DOHH2 (cell line): ENCODE measurements around the gene PDE2A.

Source experiments
- H3F3A ChIP-seq: fragments of 200-600 bp; sonication (generic), shearing (Covaris generic); 2 replicates; pipeline ENCODE4 v1.6.0; 2016; ENCODE audit warnings: antibody characterized with exemption, mild to moderate bottlenecking; ENCODE audit not compliant: control insufficient read depth, insufficient read depth
- H3K27ac ChIP-seq: fragments of 200-600 bp; sonication (generic); 2 replicates; pipeline ENCODE4 v1.5.1; 2014; ENCODE audit warnings: low read depth, mild to moderate bottlenecking, low read length, moderate library complexity
- H3K27me3 ChIP-seq: fragments of 200-600 bp; sonication (generic); 2 replicates; pipeline ENCODE4 v1.6.1; 2014; ENCODE audit warnings: mild to moderate bottlenecking, low read length, mixed read lengths; ENCODE audit not compliant: control insufficient read depth
- H3K36me3 ChIP-seq: fragments of 200-600 bp; sonication (generic); 2 replicates; pipeline ENCODE4 v1.6.1; 2014; ENCODE audit warnings: mild to moderate bottlenecking, low read length, moderate library complexity, mixed read lengths; ENCODE audit not compliant: control insufficient read depth
- H3K4me1 ChIP-seq: fragments of 200-600 bp; sonication (generic); 2 replicates; pipeline ENCODE4 v1.6.1; 2014; ENCODE audit warnings: mild to moderate bottlenecking, low read length, mixed read lengths; ENCODE audit not compliant: control insufficient read depth
- H3K4me2 ChIP-seq: fragments of 200-600 bp; sonication (generic); 2 replicates; pipeline ENCODE4 v1.6.0; 2014; ENCODE audit warnings: mild to moderate bottlenecking, low read length, moderate library complexity
- H3K4me3 ChIP-seq: fragments of 200-600 bp; sonication (generic); 2 replicates; pipeline ENCODE4 v1.5.1; 2014; ENCODE audit warnings: mild to moderate bottlenecking, low read length, mixed read lengths
- H3K79me2 ChIP-seq: fragments of 200-600 bp; sonication (generic); 2 replicates; pipeline ENCODE4 v1.6.1; 2014; ENCODE audit warnings: mild to moderate bottlenecking, low read length, mixed read lengths; ENCODE audit not compliant: control insufficient read depth
- H3K9me2 ChIP-seq: fragments of 200-600 bp; sonication (generic); replicated peaks from 2 replicates; pipeline ENCODE4 v1.6.1; 2014; ENCODE audit warnings: mild to moderate bottlenecking, low read length, mixed read lengths; ENCODE audit not compliant: control insufficient read depth
- H3K9me3 ChIP-seq: fragments of 200-600 bp; sonication (generic); 2 replicates; pipeline ENCODE4 v1.6.1; 2014; ENCODE audit warnings: antibody characterized with exemption, low read length, mixed read lengths; ENCODE audit not compliant: control insufficient read depth, insufficient read depth
- H4K20me1 ChIP-seq: fragments of 200-600 bp; sonication (generic); 2 replicates; pipeline ENCODE4 v1.6.0; 2014; ENCODE audit warnings: low read depth, mild to moderate bottlenecking, antibody characterized with exemption, low read length, moderate library complexity; ENCODE audit not compliant: control insufficient read depth, insufficient read depth
- CTCF ChIP-seq: fragments of 200-600 bp; sonication (generic); IDR thresholded peaks from one replicate; pipeline ENCODE4 v1.5.1; 2014; ENCODE audit warnings: antibody characterized with exemption, mild to moderate bottlenecking, low read depth, low read length; ENCODE audit not compliant: poor library complexity, severe bottlenecking
- EZH2phosphoT487 ChIP-seq: fragments of 200-600 bp; sonication (generic); IDR thresholded peaks from 2 replicates; pipeline ENCODE4 v1.6.1; 2017; ENCODE audit warnings: borderline replicate concordance, mild to moderate bottlenecking, antibody characterized with exemption, low read length, moderate library complexity, mixed read lengths

Gene PDE2A

GRCh38 chr11:72680624-72681158, 6.5 kb upstream of the PDE2A start:
- Histone ChIP-seq H3K4me2 (no peak overlapping the region), H4K20me1 (peaks cover 6% of the 10 kb centered on the region; the same call in 1 of the 2 replicates), H3K27ac (no peak overlapping the region), H3K36me3 (peaks cover 11% of the 10 kb centered on the region), H3K4me3 (no peak overlapping the region), H3F3A (no peaks in the 10 kb centered on the region), H3K9me2 (no peaks in the 10 kb centered on the region), H3K79me2 (no peaks in the 10 kb centered on the region), H3K4me1 (no peaks in the 10 kb centered on the region), H3K27me3 (peaks cover 45% of the 10 kb centered on the region), H3K9me3 (no peaks in the 10 kb centered on the region)
- TF ChIP-seq CTCF (no peak), EZH2phosphoT487 (no peak)

- H3K4me3 ChIP-seq = no peak overlapping the region
- H3K9me2 ChIP-seq = no peaks in the 10 kb centered on the region
- H3K36me3 ChIP-seq = peaks cover 8% of the 10 kb centered on the region
- H3K79me2 ChIP-seq = no peaks in the 10 kb centered on the region
- H3K4me1 ChIP-seq = no peaks in the 10 kb centered on the region
- no peak for TF ChIP-seq CTCF
- TF ChIP-seq EZH2phosphoT487 = no peak
- no peak overlapping the region for H3K27ac ChIP-seq
- H4K20me1 ChIP-seq = peaks cover 6% of the 10 kb centered on the region; the same call in 1 of the 2 replicates
- H3F3A ChIP-seq = no peaks in the 10 kb centered on the region
- H3K4me2 ChIP-seq = no peak overlapping the region
- H3K9me3 ChIP-seq = no peaks in the 10 kb centered on the region
- peaks cover 53% of the 10 kb centered on the region for H3K27me3 ChIP-seq
These were observed 5.6 kb upstream of the PDE2A start for GRCh38 chr11:72679869-72680268.

GRCh38 chr11:72678524-72678923, 4.3 kb upstream of the PDE2A start:
- H3K4me3 ChIP-seq = no peak overlapping the region
- no peaks in the 10 kb centered on the region for H3K4me1 ChIP-seq
- TF ChIP-seq EZH2phosphoT487 = no peak
- TF ChIP-seq CTCF = no peak
- H3K9me2 ChIP-seq = no peaks in the 10 kb centered on the region
- no peaks in the 10 kb centered on the region; the same call in 1 of the 2 replicates for H3K36me3 ChIP-seq
- H3K4me2 ChIP-seq = no peak overlapping the region
- H3K27ac ChIP-seq = no peak overlapping the region
- no peaks in the 10 kb centered on the region for H3F3A ChIP-seq
- peaks cover 66% of the 10 kb centered on the region for H3K27me3 ChIP-seq
- H4K20me1 ChIP-seq = 0 out of 2 replicates have a peak, but pooled peaks cover 2% of the 10 kb centered on the region
- H3K9me3 ChIP-seq = no peaks in the 10 kb centered on the region
- no peaks in the 10 kb centered on the region for H3K79me2 ChIP-seq
